ENCODE measurements around the gene OTULINL. TPM values are rescaled to one million over a fixed set of nuclear protein-coding genes. Genes with fewer than 3 reads are reported as not detected.

The OTULINL gene
- total RNA-seq, 1 donor: 1.6 TPM

DNA sequence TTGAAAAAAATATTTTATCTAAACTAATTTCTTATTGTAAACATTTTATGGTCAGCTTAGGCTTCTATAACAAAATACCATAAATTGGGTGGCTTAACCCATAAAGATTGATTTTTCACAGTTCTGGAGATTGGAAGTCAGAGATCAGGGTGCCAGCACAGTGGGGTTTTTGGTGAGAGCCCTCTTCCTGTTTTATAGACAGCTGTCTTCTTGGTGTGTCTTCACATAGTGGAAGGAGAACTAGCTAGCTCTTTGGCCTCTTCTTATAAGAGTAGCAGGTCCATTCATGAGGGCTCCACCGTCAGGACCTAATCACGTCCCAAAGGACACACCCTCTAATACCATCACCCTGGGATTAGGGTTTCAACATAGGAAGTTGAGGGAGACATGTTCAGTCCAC, 26.6 kb downstream of the OTULINL start:
- TF ChIP-seq, protein P1, sequence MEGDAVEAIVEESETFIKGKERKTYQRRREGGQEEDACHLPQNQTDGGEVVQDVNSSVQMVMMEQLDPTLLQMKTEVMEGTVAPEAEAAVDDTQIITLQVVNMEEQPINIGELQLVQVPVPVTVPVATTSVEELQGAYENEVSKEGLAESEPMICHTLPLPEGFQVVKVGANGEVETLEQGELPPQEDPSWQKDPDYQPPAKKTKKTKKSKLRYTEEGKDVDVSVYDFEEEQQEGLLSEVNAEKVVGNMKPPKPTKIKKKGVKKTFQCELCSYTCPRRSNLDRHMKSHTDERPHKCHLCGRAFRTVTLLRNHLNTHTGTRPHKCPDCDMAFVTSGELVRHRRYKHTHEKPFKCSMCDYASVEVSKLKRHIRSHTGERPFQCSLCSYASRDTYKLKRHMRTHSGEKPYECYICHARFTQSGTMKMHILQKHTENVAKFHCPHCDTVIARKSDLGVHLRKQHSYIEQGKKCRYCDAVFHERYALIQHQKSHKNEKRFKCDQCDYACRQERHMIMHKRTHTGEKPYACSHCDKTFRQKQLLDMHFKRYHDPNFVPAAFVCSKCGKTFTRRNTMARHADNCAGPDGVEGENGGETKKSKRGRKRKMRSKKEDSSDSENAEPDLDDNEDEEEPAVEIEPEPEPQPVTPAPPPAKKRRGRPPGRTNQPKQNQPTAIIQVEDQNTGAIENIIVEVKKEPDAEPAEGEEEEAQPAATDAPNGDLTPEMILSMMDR (IDR thresholded peaks at IDR 0.05; ENCODE audit: insufficient read depth, low read length): no peak
- no peak for DNase-seq (ENCODE audit: low read depth)
- H3K4me3 ChIP-seq (ENCODE audit: low read depth, low read length): no peak overlapping the region

DNA sequence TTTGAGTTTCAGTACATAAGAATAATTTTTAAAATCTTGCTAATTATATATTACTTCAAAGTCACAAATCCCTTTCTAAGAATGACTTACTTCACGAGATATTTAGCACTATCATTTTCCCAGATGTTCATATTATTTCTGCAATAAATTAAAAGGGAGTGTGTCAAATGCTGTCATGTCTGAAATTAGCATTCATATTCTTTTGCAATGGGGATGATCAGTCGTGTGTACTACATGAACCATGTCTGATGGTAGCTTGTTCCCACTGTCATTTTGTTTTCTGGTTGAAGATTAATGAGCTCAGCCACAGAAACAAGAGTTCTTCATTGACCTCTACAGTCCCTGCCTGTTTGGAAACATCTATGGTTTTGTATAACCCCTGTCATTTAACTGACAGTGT, 30.1 kb downstream of the OTULINL start:
- DNase-seq (ENCODE audit: low read depth): no peak
- TF ChIP-seq, protein P1 (IDR thresholded peaks at IDR 0.05; ENCODE audit: insufficient read depth, low read length): no peak
- no peak overlapping the region for H3K4me3 ChIP-seq (ENCODE audit: low read depth, low read length)

DNA sequence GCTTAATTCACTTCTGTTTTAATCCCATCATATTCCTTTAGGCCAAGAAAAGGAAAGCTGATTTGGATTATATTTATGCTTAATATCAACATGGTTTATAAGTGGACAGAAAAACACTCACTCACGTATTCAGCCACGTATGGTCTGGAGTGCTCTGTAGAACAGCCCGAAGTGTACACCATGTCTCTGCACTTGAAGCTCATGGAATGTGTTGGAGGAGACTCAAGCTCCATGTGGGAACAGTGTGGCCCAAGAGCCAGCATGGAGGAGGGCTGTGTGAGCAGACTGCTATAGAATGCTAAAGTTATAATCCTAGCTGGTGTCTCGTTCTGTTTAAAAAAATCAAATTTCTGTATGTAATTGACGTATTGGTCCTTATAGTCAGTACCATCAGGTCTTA, 32.9 kb downstream of the OTULINL start:
- TF ChIP-seq, protein P1 (IDR thresholded peaks at IDR 0.05; ENCODE audit: insufficient read depth, low read length): no peak
- DNase-seq (ENCODE audit: low read depth): no peak
- H3K4me3 ChIP-seq (ENCODE audit: low read depth, low read length): no peak overlapping the region

DNA sequence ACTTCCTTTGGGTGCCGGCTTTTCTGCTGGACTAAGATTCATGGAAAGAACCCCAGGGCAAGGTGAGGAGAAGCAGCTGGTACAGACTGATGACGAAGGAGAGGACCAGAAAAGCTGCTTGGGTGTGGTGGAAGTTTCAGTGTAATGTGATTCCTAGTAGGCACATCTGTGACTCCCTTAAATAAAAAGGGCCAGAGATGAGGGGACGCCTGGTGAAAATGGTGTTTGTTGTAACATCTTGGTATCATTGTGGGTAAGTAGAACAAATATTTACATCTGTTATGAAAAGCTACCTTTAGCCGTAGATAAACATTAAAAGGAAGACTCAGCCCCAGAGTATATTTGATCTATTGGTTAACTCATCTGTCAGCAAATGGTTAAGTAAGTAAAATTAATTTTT, 33.8 kb downstream of the OTULINL start:
- TF ChIP-seq, protein P1 (IDR thresholded peaks at IDR 0.05; ENCODE audit: insufficient read depth, low read length): no peak
- no peak overlapping the region for H3K4me3 ChIP-seq (ENCODE audit: low read depth, low read length)
- DNase-seq (ENCODE audit: low read depth): no peak

DNA sequence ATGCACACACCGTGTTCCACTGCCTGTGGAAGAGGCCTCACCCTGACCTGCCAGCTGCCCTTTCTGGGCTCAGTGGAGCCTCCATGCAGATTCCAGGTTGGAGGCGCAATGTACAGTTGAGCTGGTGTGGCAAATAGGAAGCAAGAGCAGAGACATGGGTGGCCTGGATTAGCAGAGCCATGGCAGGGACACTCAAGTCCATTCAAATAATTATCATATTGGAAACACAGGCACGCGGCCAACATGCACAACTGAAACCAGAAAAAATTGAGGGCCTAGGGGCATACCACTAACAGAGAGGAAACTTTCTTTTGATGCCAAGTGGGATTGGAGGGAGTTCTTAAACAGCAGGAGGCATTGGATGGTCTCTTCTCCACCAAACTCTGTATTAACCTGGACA, 35.8 kb downstream of the OTULINL start:
- no peak overlapping the region for H3K4me3 ChIP-seq (ENCODE audit: low read depth, low read length)
- TF ChIP-seq, protein P1 (IDR thresholded peaks at IDR 0.05; ENCODE audit: insufficient read depth, low read length): no peak
- DNase-seq (ENCODE audit: low read depth): no peak

DNA sequence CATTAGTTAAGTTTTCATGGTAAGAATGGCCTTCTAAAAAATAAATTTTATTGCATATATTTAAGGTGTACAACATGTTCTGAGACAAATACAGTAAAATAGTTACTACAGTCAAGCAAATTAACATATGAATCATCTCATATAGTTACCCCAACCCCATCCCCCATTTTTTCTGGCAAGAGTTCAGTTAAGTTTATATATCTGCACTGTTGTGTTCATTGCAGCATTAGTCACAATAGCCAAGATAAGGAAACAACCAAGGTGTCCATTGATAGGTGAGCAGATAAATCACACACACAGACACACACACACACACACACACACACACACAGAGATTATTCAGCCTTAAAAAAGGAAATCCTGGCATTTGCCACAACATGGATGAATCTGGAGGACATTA, 45.7 kb downstream of the OTULINL start:
- TF ChIP-seq, protein P1 (IDR thresholded peaks at IDR 0.05; ENCODE audit: insufficient read depth, low read length): no peak
- no peak for DNase-seq (ENCODE audit: low read depth)
- no peak overlapping the region for H3K4me3 ChIP-seq (ENCODE audit: low read depth, low read length)

DNA sequence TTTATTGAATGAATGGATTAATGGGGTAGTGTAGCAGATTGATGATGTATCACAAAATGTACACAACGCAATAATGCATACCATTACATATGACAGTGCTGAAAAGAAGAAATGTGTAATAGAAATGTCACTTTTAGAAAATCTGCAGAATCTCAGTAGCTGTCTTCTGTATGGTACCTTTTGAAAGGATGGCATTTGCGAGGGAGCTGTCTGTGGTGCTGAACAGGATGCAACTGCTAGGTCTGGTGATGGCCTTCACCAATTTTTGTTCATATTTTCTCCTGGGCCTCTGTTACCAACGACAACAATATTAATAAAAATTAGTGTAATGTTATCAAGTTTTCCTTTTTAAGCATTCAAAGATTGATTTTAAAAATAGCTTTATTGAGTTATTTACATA, 46.8 kb downstream of the OTULINL start:
- no peak overlapping the region for H3K4me3 ChIP-seq (ENCODE audit: low read depth, low read length)
- TF ChIP-seq, protein P1 (IDR thresholded peaks at IDR 0.05; ENCODE audit: insufficient read depth, low read length): no peak
- peak; percentile 73 for DNase-seq (ENCODE audit: low read depth)

Measured in fibroblast of the aortic adventitia (primary cell).